ENCODE results near the gene DAP3.
A peak's percentile ranks its signal among the peaks of the same experiment; 100 is the strongest.
"Not testable (repeated sequence)": the region's sequence is repeated elsewhere in the genome, so short reads cannot be mapped to it uniquely, and the experiment has no call there.

Gene DAP3

GRCh38 chr1:155715777-155716176, 26.9 kb downstream of the DAP3 start:
- TF ChIP-seq, protein P1, sequence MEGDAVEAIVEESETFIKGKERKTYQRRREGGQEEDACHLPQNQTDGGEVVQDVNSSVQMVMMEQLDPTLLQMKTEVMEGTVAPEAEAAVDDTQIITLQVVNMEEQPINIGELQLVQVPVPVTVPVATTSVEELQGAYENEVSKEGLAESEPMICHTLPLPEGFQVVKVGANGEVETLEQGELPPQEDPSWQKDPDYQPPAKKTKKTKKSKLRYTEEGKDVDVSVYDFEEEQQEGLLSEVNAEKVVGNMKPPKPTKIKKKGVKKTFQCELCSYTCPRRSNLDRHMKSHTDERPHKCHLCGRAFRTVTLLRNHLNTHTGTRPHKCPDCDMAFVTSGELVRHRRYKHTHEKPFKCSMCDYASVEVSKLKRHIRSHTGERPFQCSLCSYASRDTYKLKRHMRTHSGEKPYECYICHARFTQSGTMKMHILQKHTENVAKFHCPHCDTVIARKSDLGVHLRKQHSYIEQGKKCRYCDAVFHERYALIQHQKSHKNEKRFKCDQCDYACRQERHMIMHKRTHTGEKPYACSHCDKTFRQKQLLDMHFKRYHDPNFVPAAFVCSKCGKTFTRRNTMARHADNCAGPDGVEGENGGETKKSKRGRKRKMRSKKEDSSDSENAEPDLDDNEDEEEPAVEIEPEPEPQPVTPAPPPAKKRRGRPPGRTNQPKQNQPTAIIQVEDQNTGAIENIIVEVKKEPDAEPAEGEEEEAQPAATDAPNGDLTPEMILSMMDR (IDR thresholded peaks at IDR 0.05), result no peak
- no peaks in the 10 kb centered on the region for H3K4me1 Mint-ChIP-seq
- peaks cover 3% of the 10 kb centered on the region for H3K27me3 Mint-ChIP-seq (ENCODE audit: low read depth, poor library complexity)
- H3K36me3 Mint-ChIP-seq (ENCODE audit: low read depth), result peaks cover 59% of the 10 kb centered on the region
- H3K27ac Mint-ChIP-seq, result no peak overlapping the region
- DNase-seq, result no peak
- no peaks in the 10 kb centered on the region for H3K9me3 Mint-ChIP-seq
- no peak overlapping the region for H3K4me3 Mint-ChIP-seq

DNA sequence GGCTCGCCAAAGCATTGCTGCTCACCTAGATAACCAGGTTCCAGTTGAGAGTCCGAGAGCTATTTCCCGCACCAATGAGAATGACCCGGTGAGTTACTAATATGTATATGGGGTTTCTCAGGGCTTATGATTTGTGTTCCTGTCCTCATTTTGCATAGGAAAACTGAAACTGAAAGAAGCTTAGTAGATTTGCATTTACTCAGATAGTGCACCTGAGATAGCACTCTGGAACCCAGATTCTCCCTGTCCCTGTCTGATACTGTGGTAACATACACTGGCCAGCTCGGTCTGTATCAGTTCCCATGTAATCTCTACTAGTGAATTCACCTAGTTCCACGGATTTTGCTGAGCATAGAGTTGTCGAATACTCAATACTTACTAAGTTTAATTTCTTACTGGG, 28.1 kb downstream of the DAP3 start:
- peaks cover 61% of the 10 kb centered on the region for H3K36me3 Mint-ChIP-seq (ENCODE audit: low read depth)
- TF ChIP-seq, protein P1 (IDR thresholded peaks at IDR 0.05), result no peak
- no peaks in the 10 kb centered on the region for H3K9me3 Mint-ChIP-seq
- no peak for DNase-seq
- no peak overlapping the region for H3K4me3 Mint-ChIP-seq
- H3K4me1 Mint-ChIP-seq, result no peaks in the 10 kb centered on the region
- H3K27me3 Mint-ChIP-seq (ENCODE audit: low read depth, poor library complexity), result peaks cover 3% of the 10 kb centered on the region
- no peak overlapping the region for H3K27ac Mint-ChIP-seq

DNA sequence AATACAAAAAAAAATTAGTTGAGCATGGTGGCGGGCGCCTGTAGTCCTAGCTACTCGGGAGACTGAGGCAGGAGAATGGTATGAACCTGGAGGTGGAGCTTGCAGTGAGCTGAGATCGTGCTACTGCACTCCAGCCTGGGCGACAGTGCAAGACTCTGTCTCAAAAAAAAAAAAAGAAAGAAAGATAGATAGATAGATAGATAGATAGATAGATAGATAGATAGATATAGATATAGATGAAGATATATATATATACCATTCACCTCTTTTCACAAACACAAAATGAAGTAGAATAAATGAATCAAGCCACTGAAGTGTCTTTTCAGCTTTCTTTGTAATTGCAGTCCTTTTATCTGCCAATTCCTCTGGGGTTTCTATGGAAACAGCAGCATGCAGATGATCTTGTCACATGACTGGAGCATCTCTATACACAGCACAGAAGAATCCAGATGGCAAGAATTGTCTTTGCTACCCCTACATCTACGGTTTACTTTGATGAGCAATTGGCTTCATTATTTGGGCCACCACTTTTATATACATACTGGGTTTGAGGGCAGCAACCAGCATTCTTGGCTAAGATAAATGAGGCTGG, 29.7 kb downstream of the DAP3 start:
- H3K27ac Mint-ChIP-seq; H3K4me3 Mint-ChIP-seq; H3K27me3 Mint-ChIP-seq (ENCODE audit: low read depth, poor library complexity); H3K9me3 Mint-ChIP-seq; DNase-seq; H3K4me1 Mint-ChIP-seq: not testable (repeated sequence)
- H3K36me3 Mint-ChIP-seq (ENCODE audit: low read depth), result peaks cover 49% of the 10 kb centered on the region

DNA sequence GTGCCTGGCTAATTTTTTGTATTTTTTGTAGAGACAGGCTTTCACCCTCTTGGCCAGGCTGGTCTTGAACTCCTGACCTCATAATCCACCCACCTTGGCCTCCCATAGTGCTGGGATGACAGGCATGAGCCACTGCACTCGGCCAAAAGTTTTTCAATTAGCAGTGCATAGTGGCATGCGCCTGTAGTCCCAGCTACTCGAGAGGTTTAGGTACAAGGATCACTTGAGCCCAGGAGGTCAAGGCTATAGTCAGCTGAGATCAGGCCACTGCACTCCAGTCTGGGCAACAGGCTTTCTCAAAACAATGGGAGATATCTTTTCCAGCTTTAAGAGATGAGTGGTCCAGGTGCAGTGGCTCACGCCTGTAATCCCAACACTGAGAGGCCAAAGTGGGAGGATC, 30.8 kb downstream of the DAP3 start:
- no peaks in the 10 kb centered on the region for H3K4me1 Mint-ChIP-seq
- no peaks in the 10 kb centered on the region for H3K9me3 Mint-ChIP-seq
- H3K27me3 Mint-ChIP-seq (ENCODE audit: low read depth, poor library complexity), result peaks cover 3% of the 10 kb centered on the region
- no peak overlapping the region for H3K4me3 Mint-ChIP-seq
- no peak for DNase-seq
- no peak overlapping the region for H3K27ac Mint-ChIP-seq
- TF ChIP-seq, protein P1 (IDR thresholded peaks at IDR 0.05), result no peak
- peaks cover 38% of the 10 kb centered on the region for H3K36me3 Mint-ChIP-seq (ENCODE audit: low read depth)

DNA sequence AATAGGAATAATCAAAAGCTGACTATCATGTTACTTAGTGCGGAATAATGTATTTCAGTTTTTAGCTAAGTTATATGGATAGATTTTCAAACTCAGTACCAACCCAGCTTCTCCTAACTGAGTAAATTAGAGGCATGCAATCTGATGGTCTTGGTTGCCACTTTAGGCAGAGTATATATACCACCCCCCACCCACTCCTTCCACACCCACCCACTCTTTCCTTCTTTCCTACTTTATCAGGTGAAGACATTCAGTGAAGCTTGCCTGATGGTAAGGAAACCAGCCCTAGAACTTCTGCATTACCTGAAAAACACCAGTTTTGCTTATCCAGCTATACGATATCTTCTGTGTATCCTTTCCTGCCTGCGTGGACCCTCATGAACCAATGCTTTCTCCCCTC, 36.3 kb downstream of the DAP3 start:
- Mint-ChIP-seq H3K4me3 (no peak overlapping the region), H3K27me3 (ENCODE audit: low read depth, poor library complexity) (peaks cover 3% of the 10 kb centered on the region), H3K4me1 (no peaks in the 10 kb centered on the region), H3K36me3 (ENCODE audit: low read depth) (peaks cover 26% of the 10 kb centered on the region), H3K27ac (no peak overlapping the region), H3K9me3 (no peaks in the 10 kb centered on the region)
- no peak for DNase-seq
- TF ChIP-seq, protein P1 (IDR thresholded peaks at IDR 0.05), result no peak

- H3K9me3 Mint-ChIP-seq, result no peaks in the 10 kb centered on the region
- H3K4me3 Mint-ChIP-seq, result no peak overlapping the region
- TF ChIP-seq, protein P1 (IDR thresholded peaks at IDR 0.05), result peak; percentile 62
- no peaks in the 10 kb centered on the region for H3K27me3 Mint-ChIP-seq (ENCODE audit: low read depth, poor library complexity)
- peaks cover 36% of the 10 kb centered on the region for H3K36me3 Mint-ChIP-seq (ENCODE audit: low read depth)
- H3K27ac Mint-ChIP-seq, result no peak overlapping the region
- peak; percentile 47 for DNase-seq
- no peaks in the 10 kb centered on the region for H3K4me1 Mint-ChIP-seq
Measured at GRCh38 chr1:155729031-155729898, 40.4 kb downstream of the DAP3 start.

Data from nephron progenitor cell (in vitro differentiated cells).